Measurements from ENCODE around the gene ADAMTSL4.
"Not testable (repeated sequence)": the region's sequence is repeated elsewhere in the genome, so short reads cannot be mapped to it uniquely, and the experiment has no call there.

ADAMTSL4 gene

GRCh38 chr1:150581437-150581836, 32.2 kb downstream of the ADAMTSL4 start:
- H3K27me3 ChIP-seq (ENCODE audit: control insufficient read depth, insufficient read depth, low read length); H3K27ac ChIP-seq (ENCODE audit: low read length); H3K9ac ChIP-seq (ENCODE audit: low read length); H3K9me3 ChIP-seq (ENCODE audit: control insufficient read depth, low read depth, low read length); H3K4me3 ChIP-seq (ENCODE audit: low read length): not testable (repeated sequence)
- peaks cover 24% of the 10 kb centered on the region for H3K36me3 ChIP-seq (ENCODE audit: control insufficient read depth, low read depth, low read length)
- peaks cover 12% of the 10 kb centered on the region for H3K4me1 ChIP-seq (ENCODE audit: control insufficient read depth, low read depth, low read length)

GRCh38 chr1:150581962-150582361, 32.8 kb downstream of the ADAMTSL4 start:
- not testable (repeated sequence) for H3K4me1 ChIP-seq (ENCODE audit: control insufficient read depth, low read depth, low read length); H3K4me3 ChIP-seq (ENCODE audit: low read length); H3K9ac ChIP-seq (ENCODE audit: low read length); H3K27ac ChIP-seq (ENCODE audit: low read length); H3K9me3 ChIP-seq (ENCODE audit: control insufficient read depth, low read depth, low read length); H3K27me3 ChIP-seq (ENCODE audit: control insufficient read depth, insufficient read depth, low read length)
- H3K36me3 ChIP-seq (ENCODE audit: control insufficient read depth, low read depth, low read length), result peaks cover 19% of the 10 kb centered on the region

- Histone ChIP-seq H3K4me3 (ENCODE audit: low read length) (no peak overlapping the region), H3K9me3 (ENCODE audit: control insufficient read depth, low read depth, low read length) (no peaks in the 10 kb centered on the region), H3K36me3 (ENCODE audit: control insufficient read depth, low read depth, low read length) (peaks cover 15% of the 10 kb centered on the region), H3K27ac (ENCODE audit: low read length) (no peak overlapping the region), H3K9ac (ENCODE audit: low read length) (no peak overlapping the region), H3K4me1 (ENCODE audit: control insufficient read depth, low read depth, low read length) (peaks cover 5% of the 10 kb centered on the region), H3K27me3 (ENCODE audit: control insufficient read depth, insufficient read depth, low read length) (no peaks in the 10 kb centered on the region)
These were observed 33.2 kb downstream of the ADAMTSL4 start for GRCh38 chr1:150582371-150582770.

- H3K9ac ChIP-seq (ENCODE audit: low read length), result no peak overlapping the region
- H3K27ac ChIP-seq (ENCODE audit: low read length), result no peak overlapping the region
- H3K27me3 ChIP-seq (ENCODE audit: control insufficient read depth, insufficient read depth, low read length), result no peaks in the 10 kb centered on the region
- H3K4me1 ChIP-seq (ENCODE audit: control insufficient read depth, low read depth, low read length), result no peaks in the 10 kb centered on the region
- peaks cover 5% of the 10 kb centered on the region for H3K36me3 ChIP-seq (ENCODE audit: control insufficient read depth, low read depth, low read length)
- H3K9me3 ChIP-seq (ENCODE audit: control insufficient read depth, low read depth, low read length), result no peaks in the 10 kb centered on the region
- no peak overlapping the region for H3K4me3 ChIP-seq (ENCODE audit: low read length)
These were observed 47.1 kb downstream of the ADAMTSL4 start for GRCh38 chr1:150596095-150596892.

GRCh38 chr1:150596976-150597375, 47.8 kb downstream of the ADAMTSL4 start:
- Histone ChIP-seq H3K9me3 (ENCODE audit: control insufficient read depth, low read depth, low read length) (no peaks in the 10 kb centered on the region), H3K36me3 (ENCODE audit: control insufficient read depth, low read depth, low read length) (peaks cover 5% of the 10 kb centered on the region), H3K9ac (ENCODE audit: low read length) (no peak overlapping the region), H3K4me3 (ENCODE audit: low read length) (no peak overlapping the region), H3K27me3 (ENCODE audit: control insufficient read depth, insufficient read depth, low read length) (no peaks in the 10 kb centered on the region), H3K27ac (ENCODE audit: low read length) (no peak overlapping the region), H3K4me1 (ENCODE audit: control insufficient read depth, low read depth, low read length) (no peaks in the 10 kb centered on the region)

- not testable (repeated sequence) for H3K9me3 ChIP-seq (ENCODE audit: control insufficient read depth, low read depth, low read length); H3K4me1 ChIP-seq (ENCODE audit: control insufficient read depth, low read depth, low read length); H3K27ac ChIP-seq (ENCODE audit: low read length); H3K4me3 ChIP-seq (ENCODE audit: low read length); H3K27me3 ChIP-seq (ENCODE audit: control insufficient read depth, insufficient read depth, low read length); H3K9ac ChIP-seq (ENCODE audit: low read length); H3K36me3 ChIP-seq (ENCODE audit: control insufficient read depth, low read depth, low read length)
These were observed 49.1 kb downstream of the ADAMTSL4 start for GRCh38 chr1:150598346-150598745.

GRCh38 chr1:150601540-150601939, 52.3 kb downstream of the ADAMTSL4 start:
- H3K9me3 ChIP-seq (ENCODE audit: control insufficient read depth, low read depth, low read length), result no peaks in the 10 kb centered on the region
- H3K9ac ChIP-seq (ENCODE audit: low read length), result no peak overlapping the region
- H3K27ac ChIP-seq (ENCODE audit: low read length), result no peak overlapping the region
- peaks cover 15% of the 10 kb centered on the region for H3K4me1 ChIP-seq (ENCODE audit: control insufficient read depth, low read depth, low read length)
- no peaks in the 10 kb centered on the region for H3K27me3 ChIP-seq (ENCODE audit: control insufficient read depth, insufficient read depth, low read length)
- peaks cover 5% of the 10 kb centered on the region for H3K36me3 ChIP-seq (ENCODE audit: control insufficient read depth, low read depth, low read length)
- no peak overlapping the region for H3K4me3 ChIP-seq (ENCODE audit: low read length)

- H3K27me3 ChIP-seq (ENCODE audit: control insufficient read depth, insufficient read depth, low read length); H3K27ac ChIP-seq (ENCODE audit: low read length); H3K36me3 ChIP-seq (ENCODE audit: control insufficient read depth, low read depth, low read length); H3K4me3 ChIP-seq (ENCODE audit: low read length); H3K9ac ChIP-seq (ENCODE audit: low read length); H3K9me3 ChIP-seq (ENCODE audit: control insufficient read depth, low read depth, low read length): not testable (repeated sequence)
- H3K4me1 ChIP-seq (ENCODE audit: control insufficient read depth, low read depth, low read length), result peaks cover 15% of the 10 kb centered on the region
These were observed 53.2 kb downstream of the ADAMTSL4 start for GRCh38 chr1:150602372-150602771.

- H3K27ac ChIP-seq (ENCODE audit: low read length), result peak overlapping the region; percentile 86
- H3K36me3 ChIP-seq (ENCODE audit: control insufficient read depth, low read depth, low read length), result peaks cover 5% of the 10 kb centered on the region
- H3K27me3 ChIP-seq (ENCODE audit: control insufficient read depth, insufficient read depth, low read length), result no peaks in the 10 kb centered on the region
- no peak overlapping the region for H3K4me3 ChIP-seq (ENCODE audit: low read length)
- peak overlapping the region; percentile 52 for H3K9ac ChIP-seq (ENCODE audit: low read length)
- peaks cover 15% of the 10 kb centered on the region for H3K4me1 ChIP-seq (ENCODE audit: control insufficient read depth, low read depth, low read length)
- no peaks in the 10 kb centered on the region for H3K9me3 ChIP-seq (ENCODE audit: control insufficient read depth, low read depth, low read length)
These were observed 54.5 kb downstream of the ADAMTSL4 start for GRCh38 chr1:150603711-150604110.

- H3K4me3 ChIP-seq (ENCODE audit: low read length), result peak overlapping the region; percentile 7
- peak overlapping the region; percentile 52 for H3K9ac ChIP-seq (ENCODE audit: low read length)
- peak overlapping the region; percentile 86 for H3K27ac ChIP-seq (ENCODE audit: low read length)
- H3K27me3 ChIP-seq (ENCODE audit: control insufficient read depth, insufficient read depth, low read length), result no peaks in the 10 kb centered on the region
- H3K9me3 ChIP-seq (ENCODE audit: control insufficient read depth, low read depth, low read length), result no peaks in the 10 kb centered on the region
- peaks cover 5% of the 10 kb centered on the region for H3K36me3 ChIP-seq (ENCODE audit: control insufficient read depth, low read depth, low read length)
- H3K4me1 ChIP-seq (ENCODE audit: control insufficient read depth, low read depth, low read length), result peaks cover 15% of the 10 kb centered on the region
These were observed 55.0 kb downstream of the ADAMTSL4 start for GRCh38 chr1:150604226-150604588.

GRCh38 chr1:150605451-150605731, 56.2 kb downstream of the ADAMTSL4 start:
- H3K9me3 ChIP-seq (ENCODE audit: control insufficient read depth, low read depth, low read length); H3K4me3 ChIP-seq (ENCODE audit: low read length); H3K27me3 ChIP-seq (ENCODE audit: control insufficient read depth, insufficient read depth, low read length); H3K27ac ChIP-seq (ENCODE audit: low read length); H3K36me3 ChIP-seq (ENCODE audit: control insufficient read depth, low read depth, low read length); H3K9ac ChIP-seq (ENCODE audit: low read length): not testable (repeated sequence)
- H3K4me1 ChIP-seq (ENCODE audit: control insufficient read depth, low read depth, low read length), result peaks cover 19% of the 10 kb centered on the region

GRCh38 chr1:150606463-150607142, 57.4 kb downstream of the ADAMTSL4 start:
- Histone ChIP-seq H3K4me1 (ENCODE audit: control insufficient read depth, low read depth, low read length) (peaks cover 19% of the 10 kb centered on the region), H3K9ac (ENCODE audit: low read length) (no peak overlapping the region), H3K27me3 (ENCODE audit: control insufficient read depth, insufficient read depth, low read length) (no peaks in the 10 kb centered on the region), H3K27ac (ENCODE audit: low read length) (no peak overlapping the region), H3K4me3 (ENCODE audit: low read length) (no peak overlapping the region), H3K36me3 (ENCODE audit: control insufficient read depth, low read depth, low read length) (no peaks in the 10 kb centered on the region), H3K9me3 (ENCODE audit: control insufficient read depth, low read depth, low read length) (no peaks in the 10 kb centered on the region)

Measured in iPS-18a (cell line).